Measurements from ENCODE around the gene RABL6.
"Not testable (repeated sequence)": the region's sequence is repeated elsewhere in the genome, so short reads cannot be mapped to it uniquely, and the experiment has no call there.

The RABL6 gene

GRCh38 chr9:136765745-136766409 is 41.9 kb upstream of the RABL6 start:
- intact Hi-C loops (cut with micrococcal nuclease); H3K4me3 Mint-ChIP-seq; H3K36me3 Mint-ChIP-seq (ENCODE audit: low read depth); H3K27ac Mint-ChIP-seq; H3K4me1 Mint-ChIP-seq (ENCODE audit: low read depth); H3K9me3 Mint-ChIP-seq: not testable (repeated sequence)
- H3K27me3 Mint-ChIP-seq: peaks cover 41% of the 10 kb centered on the region

- H3K9me3 Mint-ChIP-seq; H3K4me1 Mint-ChIP-seq (ENCODE audit: low read depth); H3K4me3 Mint-ChIP-seq; H3K27ac Mint-ChIP-seq; intact Hi-C loops (cut with micrococcal nuclease); H3K36me3 Mint-ChIP-seq (ENCODE audit: low read depth): not testable (repeated sequence)
- peaks cover 44% of the 10 kb centered on the region for H3K27me3 Mint-ChIP-seq
Measured at GRCh38 chr9:136766410-136767120, 41.2 kb upstream of the RABL6 start.

- Mint-ChIP-seq H3K4me1 (ENCODE audit: low read depth) (peaks cover 11% of the 10 kb centered on the region), H3K4me3 (no peak overlapping the region), H3K27ac (no peak overlapping the region), H3K9me3 (peaks cover 10% of the 10 kb centered on the region), H3K36me3 (ENCODE audit: low read depth) (peaks cover 6% of the 10 kb centered on the region), H3K27me3 (peaks cover 36% of the 10 kb centered on the region)
- intact Hi-C loops (cut with micrococcal nuclease): no loop called here
Measured at GRCh38 chr9:136769710-136770191, 38.0 kb upstream of the RABL6 start.

- Mint-ChIP-seq H3K4me1 (ENCODE audit: low read depth) (peaks cover 11% of the 10 kb centered on the region), H3K27ac (no peak overlapping the region), H3K4me3 (no peak overlapping the region), H3K36me3 (ENCODE audit: low read depth) (peaks cover 6% of the 10 kb centered on the region), H3K9me3 (peaks cover 10% of the 10 kb centered on the region), H3K27me3 (peaks cover 31% of the 10 kb centered on the region)
- intact Hi-C loops (cut with micrococcal nuclease): no loop called here
Measured at GRCh38 chr9:136771907-136772415, 35.8 kb upstream of the RABL6 start.

GRCh38 chr9:136773386-136774044 is 34.2 kb upstream of the RABL6 start:
- intact Hi-C loops (cut with micrococcal nuclease): no loop called here
- peaks cover 10% of the 10 kb centered on the region for H3K9me3 Mint-ChIP-seq
- H3K4me3 Mint-ChIP-seq: no peak overlapping the region
- H3K36me3 Mint-ChIP-seq (ENCODE audit: low read depth): peaks cover 6% of the 10 kb centered on the region
- peak overlapping the region; percentile 28 for H3K27ac Mint-ChIP-seq
- peaks cover 11% of the 10 kb centered on the region for H3K4me1 Mint-ChIP-seq (ENCODE audit: low read depth)
- H3K27me3 Mint-ChIP-seq: peaks cover 29% of the 10 kb centered on the region

- H3K4me3 Mint-ChIP-seq: no peak overlapping the region
- H3K27ac Mint-ChIP-seq: no peak overlapping the region
- H3K27me3 Mint-ChIP-seq: peaks cover 33% of the 10 kb centered on the region
Measured at GRCh38 chr9:136774416-136775045, 33.2 kb upstream of the RABL6 start.

GRCh38 chr9:136775191-136775590 is 32.6 kb upstream of the RABL6 start:
- Mint-ChIP-seq H3K9me3 (peaks cover 10% of the 10 kb centered on the region), H3K36me3 (ENCODE audit: low read depth) (peaks cover 6% of the 10 kb centered on the region), H3K27ac (no peak overlapping the region), H3K4me3 (no peak overlapping the region), H3K27me3 (peaks cover 31% of the 10 kb centered on the region), H3K4me1 (ENCODE audit: low read depth) (peaks cover 5% of the 10 kb centered on the region)
- intact Hi-C loops (cut with micrococcal nuclease): no loop called here

More at GRCh38 chr9:136774416-136775045, 33.2 kb upstream of the RABL6 start:
- intact Hi-C loops (cut with micrococcal nuclease): no loop called here
- H3K36me3 Mint-ChIP-seq (ENCODE audit: low read depth): peaks cover 6% of the 10 kb centered on the region
- H3K9me3 Mint-ChIP-seq: peaks cover 10% of the 10 kb centered on the region
- peaks cover 11% of the 10 kb centered on the region for H3K4me1 Mint-ChIP-seq (ENCODE audit: low read depth)

GRCh38 chr9:136776947-136777346 is 30.8 kb upstream of the RABL6 start:
- Mint-ChIP-seq H3K4me3 (no peak overlapping the region), H3K4me1 (ENCODE audit: low read depth) (peaks cover 5% of the 10 kb centered on the region), H3K36me3 (ENCODE audit: low read depth) (peaks cover 6% of the 10 kb centered on the region), H3K9me3 (peaks cover 10% of the 10 kb centered on the region), H3K27me3 (peaks cover 23% of the 10 kb centered on the region), H3K27ac (no peak overlapping the region)
- intact Hi-C loops (cut with micrococcal nuclease): no loop called here

- Mint-ChIP-seq H3K4me3 (no peak overlapping the region), H3K36me3 (ENCODE audit: low read depth) (peaks cover 6% of the 10 kb centered on the region)
- intact Hi-C loops (cut with micrococcal nuclease): no loop called here
Measured at GRCh38 chr9:136777359-136777758, 30.4 kb upstream of the RABL6 start.

GRCh38 chr9:136779808-136780207 is 27.9 kb upstream of the RABL6 start:
- H3K4me3 Mint-ChIP-seq: no peak overlapping the region
- no peak overlapping the region for H3K27ac Mint-ChIP-seq
- intact Hi-C loops (cut with micrococcal nuclease): no loop called here
- no peaks in the 10 kb centered on the region for H3K36me3 Mint-ChIP-seq (ENCODE audit: low read depth)
- H3K4me1 Mint-ChIP-seq (ENCODE audit: low read depth): no peaks in the 10 kb centered on the region
- H3K9me3 Mint-ChIP-seq: no peaks in the 10 kb centered on the region
- H3K27me3 Mint-ChIP-seq: peaks cover 20% of the 10 kb centered on the region

More at GRCh38 chr9:136777359-136777758, 30.4 kb upstream of the RABL6 start:
- peaks cover 20% of the 10 kb centered on the region for H3K27me3 Mint-ChIP-seq
- H3K9me3 Mint-ChIP-seq: peaks cover 10% of the 10 kb centered on the region
- peaks cover 5% of the 10 kb centered on the region for H3K4me1 Mint-ChIP-seq (ENCODE audit: low read depth)
- no peak overlapping the region for H3K27ac Mint-ChIP-seq

GRCh38 chr9:136782452-136782851 is 25.3 kb upstream of the RABL6 start:
- Mint-ChIP-seq H3K27ac (no peak overlapping the region), H3K36me3 (ENCODE audit: low read depth) (no peaks in the 10 kb centered on the region), H3K9me3 (no peaks in the 10 kb centered on the region), H3K4me1 (ENCODE audit: low read depth) (peaks cover 2% of the 10 kb centered on the region), H3K4me3 (no peak overlapping the region), H3K27me3 (peaks cover 20% of the 10 kb centered on the region)
- intact Hi-C loops (cut with micrococcal nuclease): no loop called here

- H3K4me3 Mint-ChIP-seq: no peak overlapping the region
- peaks cover 4% of the 10 kb centered on the region for H3K27me3 Mint-ChIP-seq
- no peak overlapping the region for H3K27ac Mint-ChIP-seq
- no peaks in the 10 kb centered on the region for H3K36me3 Mint-ChIP-seq (ENCODE audit: low read depth)
- H3K9me3 Mint-ChIP-seq: no peaks in the 10 kb centered on the region
- intact Hi-C loops (cut with micrococcal nuclease): no loop called here
- peaks cover 6% of the 10 kb centered on the region for H3K4me1 Mint-ChIP-seq (ENCODE audit: low read depth)
Measured at GRCh38 chr9:136784249-136784996, 23.3 kb upstream of the RABL6 start.

- Mint-ChIP-seq H3K36me3 (ENCODE audit: low read depth) (no peaks in the 10 kb centered on the region), H3K4me1 (ENCODE audit: low read depth) (peaks cover 6% of the 10 kb centered on the region), H3K27ac (no peak overlapping the region), H3K9me3 (no peaks in the 10 kb centered on the region), H3K27me3 (peaks cover 1% of the 10 kb centered on the region), H3K4me3 (no peak overlapping the region)
- intact Hi-C loops (cut with micrococcal nuclease): no loop called here
Measured at GRCh38 chr9:136784997-136785361, 22.8 kb upstream of the RABL6 start.

All from dendritic cell treated with granulocyte-macrophage colony-stimulating factor and Interleukin-4, amounts not matched to agents 40 ng/mL and 50 ng/mL, for 4 days (primary cell).